Left lung (tissue), 10 donors: Measurements from ENCODE around the gene ELAVL2. TPM values are rescaled to one million over a fixed set of nuclear protein-coding genes. Genes with fewer than 3 reads are reported as not detected.

Source experiments
- ATAC-seq: fragments of 200-7000 bp; cut with Tn5 transposase; one replicate; pipeline ENCODE4 v1.9.1; 2020; ENCODE audit warnings: moderate library complexity
- DNase-seq, 4 donors: peaks; one replicate each; pipeline ENCODE4 v3.0.0-alpha.2; 2013 to 2020
- H3K27ac ChIP-seq, 2 donors: fragments of 200-600 bp; sonication (generic) in 1 of 2; one replicate each; pipeline versions ENCODE4 v1.5.0 to v1.8.0; 2020 to 2021
- H3K27me3 ChIP-seq, 2 donors: fragments of 200-600 bp; sonication (generic) in 1 of 2; one replicate each; pipeline versions ENCODE4 v1.5.0 to v1.8.0; 2020 to 2021
- H3K36me3 ChIP-seq, 2 donors: fragments of 200-600 bp; sonication (generic) in 1 of 2; one replicate each; pipeline versions ENCODE4 v1.5.0 to v1.8.0; 2020 to 2021
- H3K4me1 ChIP-seq, 2 donors: fragments of 200-600 bp; one replicate each; pipeline ENCODE4 v1.8.0; 2021
- H3K4me3 ChIP-seq, 2 donors: fragments of 200-600 bp; sonication (generic) in 1 of 2; one replicate each; pipeline versions ENCODE4 v1.5.0 to v1.8.0; 2020 to 2021; ENCODE audit warnings: mild to moderate bottlenecking in 1 of 2
- H3K9me3 ChIP-seq, 2 donors: fragments of 200-600 bp; sonication (generic) in 1 of 2; one replicate each; pipeline versions ENCODE4 v1.5.0 to v1.8.0; 2020 to 2021
- intact Hi-C, 2 donors: fragments of 100-400 bp; cut with DNase I; formaldehyde crosslinking; loops; one replicate each; pipeline versions ENCODE4 v1.11.2 to v1.14.2; 2022
- polyA plus RNA-seq, 6 donors: library from polyadenylated mRNA; unstranded; fragments of 120-200 nt; gene quantifications; one replicate each; pipeline ENCODE4 v1.2.1, GENCODE V29; 2013; ENCODE audit not compliant: insufficient read length in 6 of 6
- total RNA-seq, 2 donors: library from RNA; stranded (reverse); fragmentation: NEBNext Ultra II Directional; extraction: Animal tissue kit (Norgen Biotek cat#: 25700); gene quantifications; one replicate each; pipeline ENCODE4 v1.2.1, GENCODE V29; 2021
- TF ChIP-seq, protein P1 (sequence below), 2 donors: fragments of 200-600 bp; sonication (generic) in 1 of 2; IDR thresholded peaks; one replicate each; pipeline versions ENCODE4 v1.5.0 to v1.8.0; 2021; ENCODE audit warnings: antibody characterized with exemption in 2 of 2
- donor health status: DM: no; HTN: yes; CAD: no.
- donor health status: DM: no; HTN: no; CAD: no.

Gene ELAVL2
- total and polyA plus RNA-seq, 8 donors = 0.35 to 4.5 (median 2.3) TPM; not detected in 1

- no peaks in the 10 kb centered on the region for H3K4me1 ChIP-seq
- H3K9me3 ChIP-seq = peaks cover 0 to 6% of the 10 kb centered on the region in 2 donors
- DNase-seq = no peak
- no peak overlapping the region for H3K27ac ChIP-seq
- no peaks in the 10 kb centered on the region for H3K27me3 ChIP-seq
- H3K4me3 ChIP-seq = no peak overlapping the region
- TF ChIP-seq, protein P1, sequence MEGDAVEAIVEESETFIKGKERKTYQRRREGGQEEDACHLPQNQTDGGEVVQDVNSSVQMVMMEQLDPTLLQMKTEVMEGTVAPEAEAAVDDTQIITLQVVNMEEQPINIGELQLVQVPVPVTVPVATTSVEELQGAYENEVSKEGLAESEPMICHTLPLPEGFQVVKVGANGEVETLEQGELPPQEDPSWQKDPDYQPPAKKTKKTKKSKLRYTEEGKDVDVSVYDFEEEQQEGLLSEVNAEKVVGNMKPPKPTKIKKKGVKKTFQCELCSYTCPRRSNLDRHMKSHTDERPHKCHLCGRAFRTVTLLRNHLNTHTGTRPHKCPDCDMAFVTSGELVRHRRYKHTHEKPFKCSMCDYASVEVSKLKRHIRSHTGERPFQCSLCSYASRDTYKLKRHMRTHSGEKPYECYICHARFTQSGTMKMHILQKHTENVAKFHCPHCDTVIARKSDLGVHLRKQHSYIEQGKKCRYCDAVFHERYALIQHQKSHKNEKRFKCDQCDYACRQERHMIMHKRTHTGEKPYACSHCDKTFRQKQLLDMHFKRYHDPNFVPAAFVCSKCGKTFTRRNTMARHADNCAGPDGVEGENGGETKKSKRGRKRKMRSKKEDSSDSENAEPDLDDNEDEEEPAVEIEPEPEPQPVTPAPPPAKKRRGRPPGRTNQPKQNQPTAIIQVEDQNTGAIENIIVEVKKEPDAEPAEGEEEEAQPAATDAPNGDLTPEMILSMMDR (IDR thresholded peaks at IDR 0.05) = no peak
- H3K36me3 ChIP-seq = no peaks in the 10 kb centered on the region
- intact Hi-C loops = no loop called here
- ATAC-seq = no peak
Observed at GRCh38 chr9:23796209-23796608, 29.8 kb downstream of the ELAVL2 start.

- Histone ChIP-seq H3K4me3 (no peak overlapping the region), H3K9me3 (no peaks in the 10 kb centered on the region), H3K36me3 (no peaks in the 10 kb centered on the region), H3K4me1 (no peaks in the 10 kb centered on the region), H3K27me3 (no peaks in the 10 kb centered on the region), H3K27ac (no peak overlapping the region)
- intact Hi-C loops = no loop called here
- TF ChIP-seq, protein P1 (IDR thresholded peaks at IDR 0.05) = no peak
- ATAC-seq = no peak
- DNase-seq = no peak
Observed at GRCh38 chr9:23790351-23791260, 35.4 kb downstream of the ELAVL2 start.

DNA sequence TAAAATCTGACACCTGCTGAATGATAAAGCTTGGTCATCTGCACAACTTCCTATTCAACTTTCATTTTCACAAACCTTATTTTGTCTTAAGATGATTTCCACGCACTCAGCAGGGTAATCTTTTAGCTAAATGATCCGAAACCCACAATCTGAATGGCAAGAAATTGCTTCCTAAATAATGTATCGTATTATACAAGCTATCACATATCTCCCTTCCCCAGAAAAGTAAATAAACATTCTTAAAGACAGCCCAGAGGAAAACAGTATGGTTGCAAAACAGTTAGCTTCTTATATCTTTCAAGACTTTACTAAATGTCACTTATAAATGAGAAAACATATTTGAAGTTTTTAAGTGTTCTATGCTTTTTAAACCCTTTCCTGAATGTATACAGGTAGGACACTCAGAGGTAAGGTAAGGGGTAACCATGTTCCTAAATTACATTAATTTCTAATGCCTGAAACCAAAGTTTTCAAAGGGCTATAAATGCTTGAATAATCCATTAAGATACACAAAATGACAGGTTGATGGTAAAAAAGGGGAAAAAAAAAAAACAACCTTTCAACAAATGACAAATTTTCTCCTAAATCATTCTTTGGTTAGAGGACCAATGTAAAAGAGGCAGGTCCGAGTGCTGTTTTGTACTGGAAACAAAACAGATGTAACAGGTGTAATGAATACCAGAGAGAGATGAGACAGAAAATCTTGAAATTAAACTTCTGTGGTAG lies 36.3 kb downstream of the ELAVL2 start:
- H3K27ac ChIP-seq = no peak overlapping the region
- TF ChIP-seq, protein P1 (IDR thresholded peaks at IDR 0.05) = no peak

GRCh38 chr9:23784962-23785361 lies 41.1 kb downstream of the ELAVL2 start:
- Histone ChIP-seq H3K27me3 (no peaks in the 10 kb centered on the region), H3K27ac (no peak overlapping the region), H3K9me3 (no peaks in the 10 kb centered on the region), H3K4me3 (no peak overlapping the region), H3K4me1 (no peaks in the 10 kb centered on the region), H3K36me3 (no peaks in the 10 kb centered on the region)
- no peak for ATAC-seq
- DNase-seq = no peak
- TF ChIP-seq, protein P1 (IDR thresholded peaks at IDR 0.05) = no peak
- intact Hi-C loops = no loop called here

More for the DNA sequence above, 36.3 kb downstream of the ELAVL2 start:
- no peaks in the 10 kb centered on the region for H3K9me3 ChIP-seq
- no peaks in the 10 kb centered on the region for H3K36me3 ChIP-seq
- ATAC-seq (no peak), DNase-seq (no peak)
- no peaks in the 10 kb centered on the region for H3K27me3 ChIP-seq
- H3K4me1 ChIP-seq = no peaks in the 10 kb centered on the region
- intact Hi-C loops = no loop called here
- H3K4me3 ChIP-seq = no peak overlapping the region

GRCh38 chr9:23783509-23783908 lies 42.5 kb downstream of the ELAVL2 start:
- TF ChIP-seq, protein P1 (IDR thresholded peaks at IDR 0.05) = no peak
- no peak for DNase-seq
- Histone ChIP-seq H3K9me3 (no peaks in the 10 kb centered on the region), H3K27ac (no peak overlapping the region), H3K4me3 (no peak overlapping the region), H3K27me3 (no peaks in the 10 kb centered on the region), H3K4me1 (no peaks in the 10 kb centered on the region), H3K36me3 (no peaks in the 10 kb centered on the region)
- intact Hi-C loops = no loop called here
- ATAC-seq = no peak
